HepG2 (cell line): ENCODE results near the gene NAE1. TPM values are rescaled to one million over a fixed set of nuclear protein-coding genes. Genes with fewer than 3 reads are reported as not detected.

Source experiments
- AHR ChIP-seq: IDR thresholded peaks from 2 replicates; pipeline ENCODE4 v1.6.1; 2018; ENCODE audit warnings: missing genetic modification reagents, missing compliant biosample characterization
- ATF7 ChIP-seq, 2 experiments: fragments of 450-650 bp in 1 of 2; sonication (generic) in 1 of 2; formaldehyde crosslinking in 1 of 2; IDR thresholded peaks; 2 replicates each; pipeline versions ENCODE4 v1.4.0 to v1.6.1; 2016 to 2020; ENCODE audit warnings: antibody characterized with exemption in 1 of 2, mild to moderate bottlenecking in 1 of 2, missing genetic modification reagents in 1 of 2
- BORCS8-MEF2B ChIP-seq: sonication (generic); formaldehyde crosslinking; IDR thresholded peaks from 2 replicates; pipeline ENCODE4 v1.8.0; 2022; ENCODE audit warnings: mild to moderate bottlenecking, missing genetic modification reagents
- FOSL1 ChIP-seq: sonication (generic); formaldehyde crosslinking; IDR thresholded peaks from 2 replicates; pipeline ENCODE4 v1.9.0; 2021; ENCODE audit warnings: missing genetic modification reagents, borderline replicate concordance
- FOXO1 ChIP-seq: sonication (generic); formaldehyde crosslinking; IDR thresholded peaks from 2 replicates; pipeline ENCODE4 v1.4.0; 2020; ENCODE audit warnings: missing genetic modification reagents
- GFI1 ChIP-seq: sonication (generic); formaldehyde crosslinking; IDR thresholded peaks from 2 replicates; pipeline ENCODE4 v1.5.0; 2020; ENCODE audit warnings: missing genetic modification reagents, mild to moderate bottlenecking, borderline replicate concordance
- KDM4B ChIP-seq: sonication (generic); formaldehyde crosslinking; IDR thresholded peaks from 2 replicates; pipeline ENCODE4 v1.4.0; 2020; ENCODE audit warnings: missing genetic modification reagents
- MIER3 ChIP-seq: IDR thresholded peaks from 2 replicates; pipeline ENCODE4 v1.6.1; 2016; ENCODE audit warnings: missing compliant biosample characterization, borderline replicate concordance
- MXD4 ChIP-seq: IDR thresholded peaks from 2 replicates; pipeline ENCODE4 v1.6.1; 2016; ENCODE audit warnings: mild to moderate bottlenecking, missing biosample characterization, missing genetic modification reagents
- NFKB2 ChIP-seq: sonication (generic); formaldehyde crosslinking; IDR thresholded peaks from 2 replicates; pipeline ENCODE4 v1.4.0; 2020; ENCODE audit warnings: missing genetic modification reagents, borderline replicate concordance
- NKX3-1 ChIP-seq: sonication (generic); formaldehyde crosslinking; IDR thresholded peaks from 2 replicates; pipeline ENCODE4 v1.5.0; 2020; ENCODE audit warnings: missing genetic modification reagents
- RFX3 ChIP-seq: IDR thresholded peaks from 2 replicates; pipeline ENCODE4 v1.6.1; 2016; ENCODE audit warnings: missing biosample characterization, missing genetic modification reagents
- SAFB2 ChIP-seq: sonication (generic); formaldehyde crosslinking; IDR thresholded peaks from 2 replicates; pipeline ENCODE4 v1.5.1; 2020; ENCODE audit warnings: missing genetic modification reagents, low read depth, mild to moderate bottlenecking, borderline replicate concordance
- SRY ChIP-seq: sonication (generic); formaldehyde crosslinking; IDR thresholded peaks from 2 replicates; pipeline ENCODE4 v1.8.0; 2022; ENCODE audit warnings: mild to moderate bottlenecking, missing genetic modification reagents
- ZBED4 ChIP-seq: sonication (generic); formaldehyde crosslinking; IDR thresholded peaks from 2 replicates; pipeline ENCODE4 v1.4.0; 2020; ENCODE audit warnings: missing genetic modification reagents, borderline replicate concordance
- ZNF274 ChIP-seq: sonication (generic); formaldehyde crosslinking; IDR thresholded peaks from 2 replicates; pipeline ENCODE4 v1.5.1; 2020; ENCODE audit warnings: mild to moderate bottlenecking, missing genetic modification reagents
- ZNF337 ChIP-seq: sonication (generic); formaldehyde crosslinking; IDR thresholded peaks from 2 replicates; pipeline ENCODE4 v1.5.1; 2020; ENCODE audit warnings: missing genetic modification reagents, low read depth, mild to moderate bottlenecking, borderline replicate concordance
- polyA plus RNA-seq, 8 experiments: library from polyadenylated mRNA; depleted of rRNA in 3 of 8; stranded (reverse) in 7 of 8; unstranded in 1 of 8; fragments of >200 nt; fragmentation: Illumina TruSeq in 4 of 8; extraction: Trizol in 4 of 8; gene quantifications; 2 replicates each; pipeline versions ENCODE4 v1.2.1 to v1.2.3, GENCODE V29; 2011 to 2016; ENCODE audit warnings: low read depth in 4 of 8, missing spikeins in 1 of 8, mixed read lengths in 1 of 8; ENCODE audit not compliant: insufficient read depth in 1 of 8
- total RNA-seq, 5 experiments: library from RNA; depleted of rRNA; stranded (reverse); fragments of >200 nt; fragmentation: Illumina TruSeq; extraction: Trizol; gene quantifications; 2 replicates each; pipeline ENCODE4 v1.2.3, GENCODE V29; 2016; ENCODE audit warnings: low read depth in 1 of 5
- TF ChIP-seq, protein P1 (sequence below): sonication (generic); formaldehyde crosslinking; IDR thresholded peaks from 2 replicates; pipeline ENCODE4 v1.4.0; 2020; ENCODE audit warnings: missing genetic modification reagents

Gene NAE1
- total and polyA plus RNA-seq, 2 of the 13 experiments (the other 11 are each of a cell fraction or from before 2014, with no cell fraction given): 95.7 to 206 TPM

DNA sequence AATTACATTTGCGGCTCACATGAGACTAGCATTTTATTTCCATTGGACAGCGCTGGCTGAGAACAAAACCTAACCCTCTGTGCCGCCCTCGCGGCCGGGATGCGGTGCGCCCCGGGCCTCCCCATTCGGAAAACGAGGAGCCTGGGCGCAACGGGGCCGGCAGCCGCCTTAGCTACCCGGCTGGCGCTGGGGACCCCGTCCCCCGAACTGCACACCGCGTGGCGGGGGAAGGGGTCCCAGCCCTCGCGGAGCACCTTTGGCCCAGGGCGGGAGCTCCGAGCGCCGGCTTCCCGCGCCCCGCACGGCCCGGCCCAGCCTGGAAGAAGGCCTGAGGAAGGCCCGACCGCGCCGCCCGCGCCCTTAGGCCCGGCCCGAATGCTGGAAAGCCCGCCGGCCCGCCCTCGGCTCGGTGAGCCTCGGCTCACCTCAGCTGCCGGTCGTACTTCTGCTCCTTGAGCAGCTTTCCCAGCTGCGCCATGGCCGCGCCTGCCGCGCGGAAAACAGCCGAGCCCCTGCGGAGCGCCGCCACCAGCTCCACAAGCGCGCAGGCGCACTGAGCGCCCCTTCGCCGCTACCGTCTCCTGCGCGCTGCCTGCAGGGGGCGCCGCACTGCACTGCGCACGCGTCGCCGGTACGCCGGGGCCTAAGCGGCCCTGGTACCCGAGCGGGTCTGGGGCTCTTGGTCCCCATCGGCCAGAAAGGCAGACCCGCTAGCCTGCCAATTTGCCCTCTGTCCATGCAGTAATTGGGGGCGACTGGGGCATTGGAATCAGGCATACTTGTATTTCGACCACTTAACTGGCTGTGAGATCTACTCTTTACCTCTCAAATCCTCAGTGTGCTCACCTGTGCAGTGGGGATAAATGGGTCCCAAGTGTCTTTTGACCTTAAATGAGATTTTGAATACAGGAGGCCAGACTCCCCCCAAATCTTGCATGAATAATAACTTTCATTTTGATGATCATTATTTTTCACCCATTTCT is at the start of gene NAE1 (continued):
- TF ChIP-seq ZBED4 (CRISPR knock-in tag) (peak; percentile 84), FOXO1 (peak; percentile 67; the same call in 1 of the 2 replicates), GFI1 (CRISPR knock-in tag) (peak; percentile 65; the same call in 1 of the 2 replicates), RFX3 (no peak), AHR (peak; percentile 92), ATF7 (IDR thresholded peaks at IDR 0.05) (no peak), ATF7 (CRISPR knock-in tag; IDR thresholded peaks at IDR 0.05) (no peak; the same call in 1 of the 2 replicates), ZNF337 (CRISPR knock-in tag) (no peak), KDM4B (CRISPR knock-in tag) (0 out of 2 replicates have a peak, but pooled peaks have one; percentile 44), SRY (CRISPR knock-in tag) (peak; percentile 98), BORCS8-MEF2B (peak; percentile 88), NFKB2 (CRISPR knock-in tag) (peak; percentile 99; the same call in 1 of the 2 replicates), SAFB2 (CRISPR knock-in tag) (0 out of 2 replicates have a peak, but pooled peaks have one; percentile 27), FOSL1 (0 out of 2 replicates have a peak, but pooled peaks have one; percentile 43), MXD4 (peak; percentile 82; the same call in 1 of the 2 replicates), ZNF274 (CRISPR knock-in tag) (0 out of 2 replicates have a peak, but pooled peaks have one; percentile 78), MIER3 (peak; percentile 59; the same call in 1 of the 2 replicates), NKX3-1 (CRISPR knock-in tag) (peak; percentile 99)
- TF ChIP-seq, protein P1, sequence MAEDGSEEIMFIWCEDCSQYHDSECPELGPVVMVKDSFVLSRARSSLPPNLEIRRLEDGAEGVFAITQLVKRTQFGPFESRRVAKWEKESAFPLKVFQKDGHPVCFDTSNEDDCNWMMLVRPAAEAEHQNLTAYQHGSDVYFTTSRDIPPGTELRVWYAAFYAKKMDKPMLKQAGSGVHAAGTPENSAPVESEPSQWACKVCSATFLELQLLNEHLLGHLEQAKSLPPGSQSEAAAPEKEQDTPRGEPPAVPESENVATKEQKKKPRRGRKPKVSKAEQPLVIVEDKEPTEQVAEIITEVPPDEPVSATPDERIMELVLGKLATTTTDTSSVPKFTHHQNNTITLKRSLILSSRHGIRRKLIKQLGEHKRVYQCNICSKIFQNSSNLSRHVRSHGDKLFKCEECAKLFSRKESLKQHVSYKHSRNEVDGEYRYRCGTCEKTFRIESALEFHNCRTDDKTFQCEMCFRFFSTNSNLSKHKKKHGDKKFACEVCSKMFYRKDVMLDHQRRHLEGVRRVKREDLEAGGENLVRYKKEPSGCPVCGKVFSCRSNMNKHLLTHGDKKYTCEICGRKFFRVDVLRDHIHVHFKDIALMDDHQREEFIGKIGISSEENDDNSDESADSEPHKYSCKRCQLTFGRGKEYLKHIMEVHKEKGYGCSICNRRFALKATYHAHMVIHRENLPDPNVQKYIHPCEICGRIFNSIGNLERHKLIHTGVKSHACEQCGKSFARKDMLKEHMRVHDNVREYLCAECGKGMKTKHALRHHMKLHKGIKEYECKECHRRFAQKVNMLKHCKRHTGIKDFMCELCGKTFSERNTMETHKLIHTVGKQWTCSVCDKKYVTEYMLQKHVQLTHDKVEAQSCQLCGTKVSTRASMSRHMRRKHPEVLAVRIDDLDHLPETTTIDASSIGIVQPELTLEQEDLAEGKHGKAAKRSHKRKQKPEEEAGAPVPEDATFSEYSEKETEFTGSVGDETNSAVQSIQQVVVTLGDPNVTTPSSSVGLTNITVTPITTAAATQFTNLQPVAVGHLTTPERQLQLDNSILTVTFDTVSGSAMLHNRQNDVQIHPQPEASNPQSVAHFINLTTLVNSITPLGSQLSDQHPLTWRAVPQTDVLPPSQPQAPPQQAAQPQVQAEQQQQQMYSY: peak; percentile 78
